ENCODE data around the gene PTPRK. TPM values are rescaled to one million over a fixed set of nuclear protein-coding genes. Genes with fewer than 3 reads are reported as not detected.

The PTPRK gene
- total RNA-seq, 1 experiment from 2014 or later = 94.4 TPM

- ChIA-PET CTCF (no interaction called here), POLR2A (no interaction called here)
- H3K36me3 Mint-ChIP-seq (ENCODE audit: insufficient read depth, unreplicated experiment) = peaks cover 18% of the 10 kb centered on the region
- H3K4me1 Mint-ChIP-seq (ENCODE audit: low read depth, unreplicated experiment) = peaks cover 6% of the 10 kb centered on the region
- no peak for TF ChIP-seq CTCF (IDR thresholded peaks at IDR 0.05; ENCODE audit: insufficient read depth in 1 of 2, low read depth in 1 of 2, low read length in 1 of 2, severe bottlenecking in 1 of 2, unreplicated experiment in 1 of 2)
- H3K27me3 Mint-ChIP-seq (ENCODE audit: insufficient read depth, unreplicated experiment) = no peaks in the 10 kb centered on the region
- H3K4me3 Mint-ChIP-seq (ENCODE audit: unreplicated experiment) = no peak overlapping the region
- no peaks in the 10 kb centered on the region for H3K9me3 Mint-ChIP-seq (ENCODE audit: unreplicated experiment)
- H3K27me3 ChIP-seq (replicated peaks; ENCODE audit: control insufficient read depth, insufficient read depth, low read length) = no peaks in the 10 kb centered on the region
- BruUV-seq (replicated peaks) = no TSS peak
- no peak overlapping the region for H3K4me3 ChIP-seq (ENCODE audit: low read depth, low read length)
- no peak for DNase-seq
- H3K4me1 ChIP-seq = peaks cover 6% of the 10 kb centered on the region; the same call in 1 of the 2 replicates
- intact Hi-C loops (cut with micrococcal nuclease; ENCODE audit: unreplicated experiment) = no loop called here
- H3K27ac Mint-ChIP-seq (ENCODE audit: unreplicated experiment) = no peak overlapping the region
- no peaks in the 10 kb centered on the region for H3K36me3 ChIP-seq (ENCODE audit: control insufficient read depth, insufficient read depth, low read length)
- no peaks in the 10 kb centered on the region for H3K9me3 ChIP-seq
Observed at GRCh38 chr6:128238225-128238624, 282.2 kb downstream of the PTPRK start.

- H3K9me3 Mint-ChIP-seq (ENCODE audit: unreplicated experiment) = peaks cover 9% of the 10 kb centered on the region
- CTCF ChIA-PET = no interaction called here
Observed at GRCh38 chr6:128235556-128235955, 284.8 kb downstream of the PTPRK start.

GRCh38 chr6:128233531-128233930 lies 286.9 kb downstream of the PTPRK start:
- peaks cover 23% of the 10 kb centered on the region for H3K36me3 Mint-ChIP-seq (ENCODE audit: insufficient read depth, unreplicated experiment)
- no peak for DNase-seq
- no peaks in the 10 kb centered on the region for H3K4me1 Mint-ChIP-seq (ENCODE audit: low read depth, unreplicated experiment)
- no peak overlapping the region for H3K4me3 ChIP-seq (ENCODE audit: low read depth, low read length)
- ChIA-PET CTCF (no interaction called here), POLR2A (no interaction called here)
- no peaks in the 10 kb centered on the region for H3K36me3 ChIP-seq (ENCODE audit: control insufficient read depth, insufficient read depth, low read length)
- H3K4me1 ChIP-seq = no peaks in the 10 kb centered on the region
- H3K9me3 Mint-ChIP-seq (ENCODE audit: unreplicated experiment) = peaks cover 9% of the 10 kb centered on the region
- H3K4me3 Mint-ChIP-seq (ENCODE audit: unreplicated experiment) = no peak overlapping the region
- H3K27ac Mint-ChIP-seq (ENCODE audit: unreplicated experiment) = peak overlapping the region; percentile 46
- no peaks in the 10 kb centered on the region for H3K27me3 ChIP-seq (replicated peaks; ENCODE audit: control insufficient read depth, insufficient read depth, low read length)
- BruUV-seq (replicated peaks) = no TSS peak
- H3K27me3 Mint-ChIP-seq (ENCODE audit: insufficient read depth, unreplicated experiment) = no peaks in the 10 kb centered on the region
- intact Hi-C loops (cut with micrococcal nuclease; ENCODE audit: unreplicated experiment) = no loop called here
- H3K9me3 ChIP-seq = no peaks in the 10 kb centered on the region
- no peak for TF ChIP-seq CTCF (IDR thresholded peaks at IDR 0.05; ENCODE audit: insufficient read depth in 1 of 2, low read depth in 1 of 2, low read length in 1 of 2, severe bottlenecking in 1 of 2, unreplicated experiment in 1 of 2)

More at GRCh38 chr6:128235556-128235955, 284.8 kb downstream of the PTPRK start:
- TF ChIP-seq CTCF (IDR thresholded peaks at IDR 0.05; ENCODE audit: insufficient read depth in 1 of 2, low read depth in 1 of 2, low read length in 1 of 2, severe bottlenecking in 1 of 2, unreplicated experiment in 1 of 2) = no peak
- Histone ChIP-seq H3K36me3 (ENCODE audit: control insufficient read depth, insufficient read depth, low read length) (no peaks in the 10 kb centered on the region), H3K9me3 (no peaks in the 10 kb centered on the region), H3K4me1 (no peaks in the 10 kb centered on the region), H3K27me3 (replicated peaks; ENCODE audit: control insufficient read depth, insufficient read depth, low read length) (no peaks in the 10 kb centered on the region), H3K4me3 (ENCODE audit: low read depth, low read length) (no peak overlapping the region)
- no peaks in the 10 kb centered on the region for H3K4me1 Mint-ChIP-seq (ENCODE audit: low read depth, unreplicated experiment)
- H3K36me3 Mint-ChIP-seq (ENCODE audit: insufficient read depth, unreplicated experiment) = peaks cover 19% of the 10 kb centered on the region
- H3K4me3 Mint-ChIP-seq (ENCODE audit: unreplicated experiment) = no peak overlapping the region
- no peak for DNase-seq
- no peaks in the 10 kb centered on the region for H3K27me3 Mint-ChIP-seq (ENCODE audit: insufficient read depth, unreplicated experiment)
- H3K27ac Mint-ChIP-seq (ENCODE audit: unreplicated experiment) = no peak overlapping the region
- POLR2A ChIA-PET = no interaction called here
- BruUV-seq (replicated peaks) = no TSS peak
- intact Hi-C loops (cut with micrococcal nuclease; ENCODE audit: unreplicated experiment) = no loop called here

All from Caco-2 (cell line).